HG02610 (cell line): Measurements from ENCODE around the gene MICALL1.
A peak's percentile ranks its signal among the peaks of the same experiment; 100 is the strongest.
"Not testable (repeated sequence)": the region's sequence is repeated elsewhere in the genome, so short reads cannot be mapped to it uniquely, and the experiment has no call there.

Source experiments
- ATAC-seq: cut with Tn5 transposase; IDR thresholded peaks from one replicate; pipeline ENCODE4 v1.9.1; 2021; ENCODE audit warnings: mild to moderate bottlenecking, moderate library complexity; ENCODE audit not compliant: unreplicated experiment

The MICALL1 gene

DNA sequence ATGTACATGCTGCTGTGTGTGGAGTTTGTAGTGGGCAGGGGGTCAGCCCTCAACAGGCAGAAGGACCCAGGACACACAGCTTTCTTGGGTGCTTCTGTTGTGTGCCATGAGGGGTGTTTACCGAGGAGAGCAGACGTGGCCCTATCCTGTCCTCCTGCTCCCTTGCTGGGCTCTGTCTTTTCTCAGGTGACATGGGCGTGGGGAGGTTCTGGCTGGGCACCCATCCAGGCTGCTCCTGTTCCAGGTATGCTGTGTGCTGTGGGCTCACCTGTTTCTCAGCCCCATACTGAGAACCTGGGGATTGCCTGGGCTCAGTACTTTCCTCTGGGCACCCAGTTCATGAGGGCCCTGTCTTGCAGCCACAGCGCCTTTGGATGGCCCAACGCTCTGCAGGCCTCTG, 23.3 kb downstream of the MICALL1 start:
- ATAC-seq = no peak

DNA sequence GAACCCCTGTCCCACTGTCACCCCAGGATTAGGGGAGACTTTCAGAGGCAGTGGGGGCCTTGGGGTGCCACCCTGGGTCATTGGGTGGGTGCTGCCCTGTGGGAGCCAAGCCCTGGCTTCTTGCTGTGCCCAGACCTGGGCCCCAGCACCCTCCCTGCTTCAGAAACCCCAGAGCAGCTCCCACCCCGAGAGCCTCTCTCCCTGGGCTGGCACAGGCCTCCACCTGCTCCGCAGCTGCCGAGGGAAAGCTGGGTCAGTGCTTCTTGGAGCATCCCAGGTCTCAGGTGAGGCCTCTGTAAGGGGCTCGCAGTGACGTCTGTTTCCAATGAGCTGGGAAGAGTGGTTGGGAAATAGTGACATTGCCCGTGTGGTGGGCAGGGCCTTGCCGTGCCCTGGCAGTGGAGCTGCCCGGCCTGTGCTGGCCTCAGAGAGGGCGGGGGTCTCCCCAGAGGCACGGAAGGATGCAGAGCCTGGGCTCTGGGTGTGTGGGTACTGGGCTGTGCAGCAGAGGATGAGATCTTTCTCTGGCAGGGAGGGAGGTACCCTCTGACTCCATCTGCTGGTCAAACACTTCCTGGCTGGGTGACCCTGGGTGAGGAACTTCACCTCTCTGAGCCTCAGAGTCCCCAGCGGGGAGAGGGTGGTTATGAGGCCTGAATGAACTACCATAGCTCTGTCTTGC, 24.3 kb downstream of the MICALL1 start:
- ATAC-seq = no peak

DNA sequence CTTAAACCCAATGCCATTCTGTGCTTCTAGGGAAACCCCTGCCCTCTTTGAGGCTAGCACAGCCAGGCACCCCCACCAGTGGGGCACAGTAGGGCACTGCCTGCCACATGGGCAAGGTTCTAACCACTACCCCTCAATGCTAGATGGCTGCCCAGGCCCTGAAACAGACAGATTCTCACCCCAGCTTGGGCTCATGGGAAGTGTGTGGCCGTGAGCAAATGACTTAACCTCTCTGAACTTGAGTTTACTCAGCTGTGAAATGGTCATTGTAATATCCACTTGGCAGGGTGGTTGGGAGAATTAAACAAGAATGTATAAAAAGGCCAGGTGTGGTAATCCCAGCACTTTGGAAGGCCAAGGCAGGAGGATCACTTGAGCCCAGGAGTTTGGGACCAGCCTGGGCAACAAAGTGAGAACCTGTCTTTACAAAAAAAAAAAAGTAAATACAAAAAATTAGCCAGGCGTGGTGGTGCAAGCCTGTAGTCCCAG, 24.9 kb downstream of the MICALL1 start:
- no peak for ATAC-seq

DNA sequence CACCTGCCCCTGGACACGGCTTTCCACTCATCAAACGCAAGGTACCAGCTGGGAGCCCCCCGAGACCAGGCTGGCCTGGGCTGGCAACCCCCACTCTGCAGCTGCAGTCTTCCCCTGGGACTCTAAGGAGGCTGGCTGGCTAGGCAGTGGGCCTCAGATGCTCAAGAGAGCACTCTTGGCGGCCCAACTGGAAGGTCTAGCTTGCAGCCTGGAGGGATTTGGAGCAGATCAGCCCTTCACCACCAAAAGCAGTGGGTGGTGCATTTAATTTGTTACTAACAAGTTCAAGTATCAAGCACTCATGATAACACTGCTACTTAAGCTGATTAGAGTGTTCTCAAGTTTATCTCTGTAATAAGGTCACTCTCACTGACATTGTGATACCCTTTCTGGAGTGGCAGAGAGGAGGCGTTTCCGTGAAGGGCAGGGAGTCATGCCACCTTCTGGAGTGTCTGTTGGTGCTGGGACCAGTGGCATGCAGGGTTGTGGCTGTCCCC, 25.8 kb downstream of the MICALL1 start:
- no peak for ATAC-seq

DNA sequence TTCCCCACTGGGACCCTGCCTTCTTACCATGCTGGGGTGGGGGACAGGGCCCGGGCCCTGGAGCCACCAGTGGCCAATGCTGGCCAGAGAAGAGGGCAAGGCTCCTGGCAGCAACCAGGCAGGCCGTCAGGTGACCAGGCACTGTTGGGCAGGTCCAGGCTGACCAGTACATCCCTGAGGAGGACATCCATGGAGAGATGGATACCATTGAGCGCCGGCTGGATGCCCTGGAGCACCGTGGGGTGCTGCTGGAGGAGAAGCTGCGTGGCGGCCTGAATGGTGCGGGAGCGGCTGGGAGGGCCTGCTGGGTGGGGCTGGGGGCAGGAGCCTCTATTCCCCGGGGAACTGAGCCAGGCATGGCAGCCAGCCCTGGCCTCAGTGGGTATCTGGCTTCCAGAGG, 26.3 kb downstream of the MICALL1 start:
- ATAC-seq = no peak

DNA sequence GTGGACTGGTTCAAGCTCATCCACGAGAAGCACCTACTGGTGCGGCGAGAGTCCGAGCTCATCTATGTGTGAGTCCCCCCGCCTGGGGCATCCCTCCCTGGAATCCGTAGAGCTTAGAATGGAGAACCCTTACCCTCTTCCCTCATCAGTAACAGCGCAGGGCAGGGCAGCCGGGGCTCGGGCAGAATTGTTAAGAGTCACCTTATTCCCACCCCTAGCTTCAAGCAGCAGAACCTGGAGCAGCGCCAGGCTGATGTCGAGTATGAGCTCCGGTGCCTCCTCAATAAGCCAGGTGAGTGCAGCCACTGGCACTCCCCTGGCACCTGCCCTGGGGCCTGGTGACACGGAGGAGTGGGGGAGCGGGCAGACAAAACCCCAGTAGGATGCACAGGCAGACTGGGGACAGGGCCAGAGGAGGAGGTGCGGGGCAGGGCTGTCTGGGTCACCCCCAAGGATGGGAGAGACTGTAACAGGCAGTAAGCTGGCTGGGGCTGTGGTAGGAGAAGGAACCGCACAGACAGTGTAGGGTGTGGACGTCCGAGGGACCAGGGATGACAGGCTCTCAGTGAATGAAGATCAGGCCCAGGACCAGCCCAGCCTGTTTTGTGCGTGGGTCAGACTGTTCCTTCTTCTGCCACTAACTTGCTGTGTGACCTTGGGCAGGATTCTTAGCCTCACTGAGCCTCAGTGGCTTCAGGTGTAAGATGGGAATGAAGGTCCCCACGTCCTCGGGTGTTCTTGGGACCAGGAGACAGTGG, 26.9 kb downstream of the MICALL1 start:
- no peak for ATAC-seq

DNA sequence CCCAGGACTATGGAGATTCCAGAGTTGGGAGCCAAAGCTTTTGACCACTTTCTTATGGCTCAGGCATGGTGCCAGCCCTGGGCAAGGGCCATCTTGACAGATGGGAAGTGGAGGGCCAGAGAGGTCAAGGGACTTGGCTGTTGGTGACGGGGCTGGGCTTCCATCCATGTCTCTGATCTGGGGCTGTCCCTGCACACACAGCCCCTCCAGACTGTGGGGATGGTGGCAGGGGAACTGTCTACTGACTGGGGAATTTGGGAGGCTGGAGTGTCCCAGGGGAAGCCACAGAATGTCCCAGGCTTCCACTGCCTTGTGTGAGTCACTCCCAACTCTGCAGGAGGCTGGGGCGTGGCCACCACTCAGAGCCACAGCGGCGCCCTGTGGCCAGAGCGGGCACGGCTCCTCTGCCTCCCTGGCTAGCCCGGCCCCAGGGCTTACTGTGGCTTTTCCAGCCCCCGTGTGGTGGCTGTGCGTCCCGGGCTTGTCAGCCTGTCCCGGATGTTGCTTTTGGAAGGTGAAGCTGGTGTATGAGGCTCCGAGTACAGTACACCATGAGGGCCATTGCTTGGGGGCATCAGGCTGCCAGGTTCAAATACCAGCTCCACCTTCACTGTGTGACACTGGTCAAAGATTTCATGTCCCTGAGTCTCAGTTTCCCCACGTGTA, 27.7 kb downstream of the MICALL1 start:
- peak; percentile 83 for ATAC-seq

DNA sequence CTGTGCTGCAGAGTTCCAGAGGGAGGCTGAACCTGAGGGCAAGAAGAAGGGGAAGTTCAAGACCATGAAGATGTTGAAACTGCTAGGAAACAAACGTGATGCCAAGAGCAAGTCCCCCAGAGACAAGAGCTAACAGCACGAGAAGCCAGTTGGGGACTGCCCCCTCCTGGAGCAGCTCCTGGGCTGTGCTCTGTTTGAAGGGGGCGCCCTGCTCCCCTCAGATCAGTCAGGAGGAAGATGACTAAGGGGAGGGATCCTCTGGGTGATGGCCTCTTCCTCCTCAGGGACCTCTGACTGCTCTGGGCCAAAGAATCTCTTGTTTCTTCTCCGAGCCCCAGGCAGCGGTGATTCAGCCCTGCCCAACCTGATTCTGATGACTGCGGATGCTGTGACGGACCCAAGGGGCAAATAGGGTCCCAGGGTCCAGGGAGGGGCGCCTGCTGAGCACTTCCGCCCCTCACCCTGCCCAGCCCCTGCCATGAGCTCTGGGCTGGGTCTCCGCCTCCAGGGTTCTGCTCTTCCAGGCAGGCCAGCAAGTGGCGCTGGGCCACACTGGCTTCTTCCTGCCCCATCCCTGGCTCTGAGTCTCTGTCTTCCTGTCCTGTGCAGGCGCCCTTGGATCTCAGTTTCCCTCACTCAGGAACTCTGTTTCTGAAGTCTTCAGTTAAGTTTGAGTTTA, 34.7 kb downstream of the MICALL1 start:
- ATAC-seq = no peak

DNA sequence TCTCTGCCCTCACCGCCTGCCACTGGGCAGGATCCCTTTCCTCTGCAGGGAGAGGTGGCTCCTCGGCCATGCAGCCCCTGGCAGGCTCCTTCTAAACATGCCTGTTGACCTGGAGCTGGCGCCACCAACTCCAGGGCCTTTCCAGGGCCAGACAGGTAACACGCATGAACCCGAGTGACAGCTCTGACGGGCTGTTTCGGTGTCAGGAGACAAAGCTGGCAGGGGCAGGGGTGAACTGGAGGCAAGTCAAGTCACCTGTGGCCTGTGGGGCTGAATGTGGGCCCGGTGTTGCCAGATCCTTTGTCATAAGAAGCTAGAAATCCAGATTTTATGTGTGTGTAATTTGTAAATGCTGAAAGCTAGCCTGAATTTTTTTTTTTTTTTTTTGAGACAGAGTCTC, 36.0 kb downstream of the MICALL1 start:
- ATAC-seq = no peak

DNA sequence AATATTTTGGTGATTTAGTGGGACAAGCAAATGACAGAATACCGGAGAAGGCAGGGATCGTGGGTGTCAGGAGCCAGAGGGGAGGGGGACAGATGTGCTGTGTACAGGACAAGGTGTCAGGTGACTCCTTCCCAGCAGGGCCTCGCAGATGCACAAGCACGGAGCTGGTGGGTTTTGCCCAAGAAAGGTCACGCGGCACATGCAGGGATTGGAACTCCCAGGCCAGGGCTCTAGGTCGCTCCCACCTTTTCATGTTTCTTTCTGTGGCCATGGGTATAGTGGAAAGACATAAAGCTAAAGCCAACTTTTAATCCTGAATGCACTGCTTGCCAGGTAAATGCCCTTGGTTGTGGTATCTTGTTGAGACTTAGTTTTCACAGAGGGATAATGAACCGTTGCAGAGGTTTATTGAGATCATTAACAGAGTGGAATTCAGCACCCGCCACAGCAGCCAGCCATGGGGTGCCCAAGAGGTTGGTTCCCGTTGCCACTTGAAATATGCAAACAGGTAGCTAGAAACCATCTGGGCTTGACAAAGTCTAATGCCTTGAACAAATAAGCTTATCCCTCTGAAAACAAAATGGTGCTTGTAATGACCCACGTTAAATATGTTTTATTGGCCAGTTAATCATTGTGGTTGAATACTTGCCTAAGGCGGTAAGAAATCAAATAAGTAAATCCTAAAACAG, 37.2 kb downstream of the MICALL1 start:
- no peak for ATAC-seq

DNA sequence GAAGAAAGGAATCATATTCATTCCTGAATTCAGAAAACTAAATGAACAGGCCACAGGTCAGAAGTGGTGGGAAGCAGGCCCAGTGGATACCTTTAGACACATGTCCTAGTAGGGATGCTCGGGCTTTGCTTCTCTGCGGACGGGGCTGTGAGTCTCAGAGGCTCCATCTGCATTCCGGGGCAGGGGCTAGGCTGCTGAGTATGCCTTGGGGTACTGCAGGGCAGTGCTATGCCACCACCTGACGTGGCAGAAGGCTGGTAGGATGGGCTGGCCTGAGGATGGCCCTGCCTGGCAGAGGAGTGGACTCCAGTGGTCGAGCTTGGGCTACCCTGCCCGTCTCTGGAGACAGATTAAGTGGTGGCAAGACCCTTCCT, 37.7 kb downstream of the MICALL1 start:
- ATAC-seq = no peak

DNA sequence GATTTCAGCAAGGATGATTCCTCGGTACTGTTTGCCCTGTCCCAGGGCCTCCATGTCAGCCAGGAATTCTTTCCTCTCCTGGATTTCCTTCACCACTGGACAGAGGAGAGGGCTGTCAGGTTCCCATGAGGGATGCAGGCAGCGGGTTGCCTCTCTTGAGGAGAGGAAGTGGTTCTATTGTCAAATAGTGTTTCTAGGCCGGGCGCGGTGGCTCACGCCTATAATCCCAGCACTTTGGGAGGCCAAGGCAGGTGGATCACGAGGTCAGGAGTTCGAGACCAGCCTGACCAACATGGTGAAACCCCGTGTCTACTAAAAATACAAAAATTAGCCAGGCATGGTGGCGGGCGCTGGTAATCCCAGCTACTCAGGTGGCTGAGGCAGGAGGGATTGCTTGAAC, 38.3 kb downstream of the MICALL1 start:
- ATAC-seq = not testable (repeated sequence)

DNA sequence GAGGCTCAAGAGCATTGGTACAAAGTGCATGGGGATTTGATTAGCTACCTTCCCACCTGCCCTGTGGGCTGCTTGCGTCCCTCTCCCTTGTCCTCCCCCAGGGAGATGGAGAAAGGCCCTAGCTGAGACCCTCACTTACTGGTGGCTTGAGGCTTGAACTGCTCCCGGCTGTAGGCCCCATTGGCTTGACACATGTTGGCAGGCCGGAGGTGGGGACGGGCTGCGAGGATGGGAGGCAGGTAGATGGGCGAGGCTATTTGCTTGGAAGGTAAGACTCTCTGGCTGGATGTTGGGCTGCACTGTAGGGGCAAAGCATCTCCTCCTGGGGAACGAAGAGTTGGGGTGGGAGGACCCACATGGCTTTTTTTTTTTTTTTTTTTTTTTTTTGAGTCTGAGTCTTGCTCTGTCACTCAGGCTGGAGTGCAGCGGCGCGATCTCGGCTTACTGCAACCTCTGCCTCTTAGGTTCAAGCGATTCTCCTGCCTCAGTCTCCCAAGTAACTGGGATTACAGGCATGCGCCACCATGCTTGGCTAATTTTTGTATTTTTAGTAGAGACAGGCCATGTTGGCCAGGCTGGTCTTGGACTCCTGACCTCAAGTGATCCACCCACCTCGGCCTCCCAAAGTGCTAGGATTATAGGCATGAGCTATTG, 41.2 kb downstream of the MICALL1 start:
- ATAC-seq = not testable (repeated sequence)

DNA sequence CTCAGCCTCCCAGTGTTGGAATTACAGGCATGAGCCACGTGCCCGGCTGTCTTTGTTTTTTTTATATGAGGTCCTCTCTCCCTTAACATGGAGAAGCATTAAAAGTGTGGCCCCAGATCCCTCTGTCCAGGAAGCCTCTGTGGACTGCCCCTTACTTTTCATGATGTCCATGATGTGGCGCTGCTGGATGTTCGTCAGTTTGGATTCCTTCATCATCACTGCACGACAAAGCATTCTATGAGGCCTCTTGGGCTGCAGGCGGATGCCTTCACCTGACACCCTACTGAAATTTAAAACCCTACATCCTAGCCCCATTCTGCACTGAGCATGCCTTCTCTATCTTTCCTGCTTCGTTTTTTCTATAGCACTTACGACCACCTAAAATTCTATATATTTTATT, 45.2 kb downstream of the MICALL1 start:
- ATAC-seq = no peak

DNA sequence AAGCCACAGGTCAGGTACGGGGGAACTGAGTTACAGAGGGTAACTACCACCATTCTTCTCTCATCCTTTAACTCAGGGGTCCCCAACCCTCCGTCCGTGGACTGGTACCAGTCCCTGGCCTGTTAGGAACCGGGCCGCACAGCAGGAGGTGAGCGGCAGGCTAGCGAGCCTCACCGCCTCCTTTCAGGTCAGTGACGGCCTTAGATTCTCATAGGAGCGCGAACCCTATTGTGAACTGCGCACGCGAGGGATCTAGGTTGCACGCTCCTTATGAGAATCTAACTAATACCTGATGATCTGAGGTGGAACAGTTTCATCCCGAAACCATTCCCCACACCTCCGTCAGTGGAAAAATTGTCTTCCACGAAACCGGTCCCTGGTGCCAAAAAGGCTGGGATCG, 46.5 kb downstream of the MICALL1 start:
- not testable (repeated sequence) for ATAC-seq

DNA sequence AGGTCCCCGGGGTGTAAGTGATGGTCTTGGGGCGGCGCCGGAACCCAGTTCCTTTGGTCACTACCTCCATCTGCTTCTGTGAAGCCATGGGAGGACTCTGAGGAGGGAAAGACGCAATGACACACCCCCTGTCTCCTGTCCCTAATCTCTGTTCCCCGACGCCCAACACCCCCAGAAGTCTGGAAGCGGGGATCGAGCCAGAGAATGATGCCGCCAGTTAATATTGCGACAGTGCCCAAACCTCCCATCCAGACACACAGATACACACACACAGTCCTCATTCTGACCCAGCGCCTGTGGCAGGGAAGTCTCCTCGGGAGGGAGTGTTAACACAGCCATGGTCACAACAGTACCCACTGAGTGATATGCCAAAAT, 47.0 kb downstream of the MICALL1 start:
- no peak for ATAC-seq

DNA sequence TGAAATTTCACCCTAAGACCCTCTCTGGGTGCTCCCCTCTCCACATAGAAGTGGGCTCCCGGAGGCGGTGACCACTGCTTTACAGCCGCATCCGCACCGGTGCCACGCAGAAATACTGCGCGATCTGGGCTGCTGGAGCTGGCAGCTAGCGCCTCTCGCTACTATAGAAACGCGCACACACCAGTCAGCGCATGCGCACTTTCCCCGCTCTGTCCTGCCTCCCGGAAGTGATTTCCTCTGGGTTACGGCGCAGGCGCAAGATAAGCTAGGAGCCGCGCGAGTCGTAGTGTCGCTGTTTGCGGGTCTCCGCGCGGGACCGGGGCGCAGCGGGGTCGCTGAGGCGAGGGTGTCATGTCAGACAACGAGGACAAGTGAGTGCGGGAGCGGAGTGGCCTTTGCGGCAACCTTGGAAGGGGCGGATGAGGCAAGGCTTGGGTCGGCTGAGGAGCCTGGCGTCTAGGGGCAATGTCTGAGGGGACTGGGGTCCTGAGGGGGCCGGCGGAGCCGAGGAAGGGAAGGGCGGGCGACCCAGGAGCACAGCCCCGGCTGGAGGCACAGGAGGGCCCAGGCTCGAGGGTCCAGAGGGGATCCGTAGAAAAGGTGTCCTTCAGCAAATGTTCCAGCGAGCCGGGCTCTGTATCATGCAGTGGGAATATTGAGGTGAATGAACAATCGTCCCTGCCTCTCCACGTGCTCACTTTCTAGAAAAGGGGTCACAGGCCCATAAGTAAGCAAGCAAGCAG, 47.5 kb downstream of the MICALL1 start, which contains the start of the genes C22orf23 and POLR2F:
Gene C22orf23, minus strand, starts transcription at position 165 of the 743 bp plus-strand sequence. CDS start 452 bp downstream, outside the sequence.
Gene POLR2F, plus strand, starts transcription at position 263 of the 743 bp plus-strand sequence. Its CDS starts 89 bp downstream, at position 352.
- peak; percentile 79 for ATAC-seq

DNA sequence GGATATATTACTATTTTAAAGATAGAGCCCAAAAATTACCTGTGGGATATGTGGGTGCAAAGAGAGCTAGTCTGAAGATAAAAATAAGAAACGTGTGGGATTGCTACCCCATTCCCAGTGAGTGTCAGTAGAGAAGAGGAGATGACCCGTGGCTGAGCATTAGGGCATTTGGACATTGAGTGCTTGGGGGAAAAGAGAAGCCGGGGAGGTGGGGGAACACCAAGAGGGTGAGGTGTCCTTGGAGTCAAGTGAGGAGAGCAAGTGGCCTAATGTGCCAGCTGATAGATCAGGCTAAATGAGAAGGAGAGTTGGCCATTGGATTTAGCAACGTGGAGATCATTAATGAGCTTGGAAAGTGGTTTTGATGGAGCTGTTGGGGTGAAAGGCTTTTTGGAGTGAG, 48.6 kb downstream of the MICALL1 start:
- ATAC-seq = no peak

DNA sequence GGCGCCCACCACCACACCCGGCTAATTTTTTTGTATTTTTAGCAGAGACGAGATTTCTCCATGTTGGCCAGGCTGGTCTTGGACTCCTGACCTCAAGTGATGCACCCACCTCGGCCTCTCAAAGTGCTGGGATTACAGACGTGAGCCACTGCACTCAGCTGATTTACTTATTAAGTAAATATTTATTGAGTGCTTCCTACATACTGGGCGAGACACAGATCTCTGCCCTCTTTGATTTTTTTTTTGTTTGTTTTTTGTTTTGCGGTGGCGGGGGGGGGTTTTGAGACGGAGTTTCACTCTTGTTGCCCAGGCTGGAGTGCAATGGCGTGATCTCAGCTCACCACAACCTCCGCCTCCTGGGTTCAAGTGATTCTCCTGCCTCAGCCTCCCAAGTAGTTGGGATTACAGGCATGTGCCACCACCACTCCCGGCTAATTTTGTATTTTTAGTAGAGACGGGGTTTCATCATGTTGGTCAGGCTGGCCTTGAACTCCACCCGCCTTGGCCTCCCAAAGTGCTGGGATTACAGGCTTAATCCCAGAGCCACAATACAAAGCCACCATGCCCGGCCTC, 49.8 kb downstream of the MICALL1 start:
- not testable (repeated sequence) for ATAC-seq
